GM18508 (cell line): Measurements from ENCODE around the gene SF3B1.
"Not testable (repeated sequence)": the region's sequence is repeated elsewhere in the genome, so short reads cannot be mapped to it uniquely, and the experiment has no call there.

ENCODE experiments used
- ATAC-seq: cut with Tn5 transposase; IDR thresholded peaks from one replicate; pipeline ENCODE4 v1.9.1; 2021; ENCODE audit warnings: moderate number of reproducible peaks; ENCODE audit not compliant: insufficient read depth, unreplicated experiment

Gene SF3B1

DNA sequence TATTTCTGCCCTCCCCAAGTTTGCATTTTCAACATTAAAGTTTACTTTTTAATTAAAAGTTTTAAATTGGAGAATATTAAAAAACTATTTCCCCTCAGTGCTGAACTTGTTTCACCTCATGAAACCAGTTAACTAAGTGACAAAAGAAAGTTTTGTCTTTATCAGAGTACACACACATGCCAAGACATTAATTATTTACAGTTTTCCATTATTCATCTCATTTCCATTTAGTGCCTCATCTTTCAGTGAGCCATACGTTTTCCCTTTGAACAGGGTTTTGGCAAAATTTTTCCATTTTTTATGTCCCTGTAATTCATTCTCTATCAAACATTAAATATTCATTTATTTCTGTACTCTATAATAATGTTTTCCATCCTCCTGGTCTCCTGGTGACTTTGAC is 53.2 kb downstream of the SF3B1 start:
- no peak for ATAC-seq

GRCh38 chr2:197379918-197380309 is 54.9 kb downstream of the SF3B1 start:
- ATAC-seq, result not testable (repeated sequence)

- ATAC-seq, result not testable (repeated sequence)
Measured at GRCh38 chr2:197379308-197379917, 55.4 kb downstream of the SF3B1 start.

- no peak for ATAC-seq
Measured at GRCh38 chr2:197378494-197379307, 56.1 kb downstream of the SF3B1 start.

GRCh38 chr2:197378086-197378485 is 56.7 kb downstream of the SF3B1 start:
- ATAC-seq, result no peak

DNA sequence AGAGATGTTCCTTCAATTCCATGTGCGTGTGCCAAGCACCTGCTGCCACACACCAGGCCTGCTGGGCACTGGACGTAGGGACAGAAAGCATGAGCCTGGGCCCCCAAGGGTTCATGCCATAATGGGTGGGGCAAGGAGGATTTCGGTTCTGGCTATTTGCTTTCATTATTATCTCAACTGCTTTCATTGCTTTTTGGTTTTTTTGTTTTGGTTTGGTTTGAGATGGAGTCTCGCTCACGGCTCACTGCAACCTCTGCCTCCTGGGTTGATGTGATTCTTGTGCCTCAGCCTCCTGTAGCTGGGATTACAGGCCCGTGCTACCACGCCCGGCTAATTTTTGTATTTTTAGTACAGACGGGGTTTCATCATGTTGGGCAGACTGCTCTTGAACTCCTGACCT is 57.2 kb downstream of the SF3B1 start:
- no peak for ATAC-seq

- ATAC-seq, result no peak
Measured at GRCh38 chr2:197372592-197372991, 62.2 kb downstream of the SF3B1 start.

DNA sequence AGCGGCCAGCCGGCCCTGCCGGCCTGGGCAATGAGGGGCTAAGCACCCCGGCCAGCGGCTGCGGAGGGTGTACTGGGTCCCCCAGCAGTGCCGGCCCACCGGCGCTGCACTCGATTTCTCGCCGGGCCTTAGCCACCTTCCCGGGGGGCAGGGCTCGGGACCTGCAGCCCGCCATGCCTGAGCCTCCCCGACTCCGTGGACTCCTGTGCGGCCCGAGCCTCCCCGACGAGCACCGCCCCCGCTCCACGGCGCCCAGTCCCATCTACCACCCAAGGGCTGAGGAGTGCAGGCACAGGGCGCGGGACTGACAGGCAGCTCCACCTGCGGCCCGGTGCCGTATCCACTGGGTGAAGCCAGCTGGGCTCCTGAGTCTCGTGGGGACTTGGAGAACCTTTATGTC is 64.2 kb downstream of the SF3B1 start:
- not testable (repeated sequence) for ATAC-seq

DNA sequence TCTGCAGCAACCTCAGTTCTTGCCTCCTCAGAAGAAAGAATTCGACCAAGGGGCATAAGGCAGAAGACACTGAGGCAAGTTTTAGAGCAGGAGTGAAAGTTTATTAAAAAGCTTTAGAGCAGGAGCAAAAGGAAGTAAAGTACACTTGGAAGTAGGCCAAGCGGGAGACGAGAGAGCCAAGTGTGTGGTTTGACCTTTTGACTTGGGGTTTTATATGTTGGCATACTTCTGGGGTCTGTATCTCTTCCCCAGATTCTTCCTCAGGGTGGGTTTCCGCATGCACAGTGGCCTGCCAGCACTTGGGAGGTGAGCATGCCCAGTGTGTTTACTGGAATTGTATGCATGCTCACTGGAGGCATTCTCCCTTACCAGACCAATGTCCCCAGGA is 64.9 kb downstream of the SF3B1 start:
- ATAC-seq, result no peak

GRCh38 chr2:197369228-197369932 is 65.4 kb downstream of the SF3B1 start:
- ATAC-seq, result no peak

- no peak for ATAC-seq
Measured at GRCh38 chr2:197368412-197368811, 66.4 kb downstream of the SF3B1 start.

DNA sequence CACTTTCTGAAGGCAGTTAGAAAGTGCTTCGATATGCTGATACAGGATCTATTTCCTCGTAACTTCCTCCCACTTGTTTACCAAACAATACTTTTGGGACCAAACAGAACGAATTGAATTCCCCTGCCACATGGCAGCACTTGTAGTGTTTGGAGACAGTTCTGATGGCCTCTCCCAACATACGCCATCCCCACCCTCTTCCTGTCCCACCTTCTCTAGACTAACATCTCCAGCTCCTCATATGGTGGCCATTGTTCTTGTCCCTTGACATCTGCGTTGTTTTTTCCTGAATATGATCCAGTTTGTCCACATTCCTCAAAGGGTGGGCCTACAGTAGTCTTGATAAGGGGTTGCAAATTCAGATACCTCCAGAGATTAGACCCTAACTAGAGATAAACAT is 70.8 kb downstream of the SF3B1 start:
- ATAC-seq, result no peak

DNA sequence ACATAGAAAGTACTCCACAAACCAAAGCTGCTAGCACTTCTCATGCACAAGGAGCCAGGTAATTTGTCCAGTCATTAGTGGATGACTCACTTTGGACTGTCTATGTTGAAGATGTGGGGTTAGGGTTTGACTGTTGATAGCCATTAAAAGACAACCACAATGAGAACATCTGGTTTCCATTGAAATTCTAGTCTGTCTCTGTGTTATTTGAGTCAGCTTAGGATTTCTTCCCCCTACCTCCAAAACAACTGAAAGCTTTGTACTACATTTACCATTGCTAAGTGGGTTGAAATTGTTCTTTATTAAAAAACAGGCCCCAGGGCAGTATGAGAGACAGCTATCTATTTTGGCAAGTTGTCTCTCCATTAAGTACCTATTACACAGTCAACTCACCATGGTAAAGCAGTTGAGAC is 74.1 kb downstream of the SF3B1 start:
- ATAC-seq, result peak; percentile 77

DNA sequence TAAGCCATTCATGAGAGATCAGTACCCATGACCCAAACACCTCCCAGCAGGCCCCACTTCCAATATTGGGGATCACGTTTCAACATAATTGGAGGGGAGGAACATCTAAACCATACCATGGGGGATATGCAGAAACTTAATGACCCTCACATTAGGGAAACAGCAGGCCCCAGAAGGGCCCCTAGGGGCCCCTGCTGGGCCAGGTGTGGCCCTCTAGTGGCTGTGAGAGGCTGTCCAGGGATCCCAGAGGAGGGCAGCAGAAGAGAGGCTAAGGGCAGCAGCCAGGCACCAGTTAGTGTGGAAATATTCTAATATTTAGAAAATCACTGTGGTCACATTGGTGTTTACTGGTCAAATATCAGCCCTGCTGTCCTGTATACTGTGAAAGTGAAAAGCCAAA is 75.0 kb downstream of the SF3B1 start:
- ATAC-seq, result no peak

DNA sequence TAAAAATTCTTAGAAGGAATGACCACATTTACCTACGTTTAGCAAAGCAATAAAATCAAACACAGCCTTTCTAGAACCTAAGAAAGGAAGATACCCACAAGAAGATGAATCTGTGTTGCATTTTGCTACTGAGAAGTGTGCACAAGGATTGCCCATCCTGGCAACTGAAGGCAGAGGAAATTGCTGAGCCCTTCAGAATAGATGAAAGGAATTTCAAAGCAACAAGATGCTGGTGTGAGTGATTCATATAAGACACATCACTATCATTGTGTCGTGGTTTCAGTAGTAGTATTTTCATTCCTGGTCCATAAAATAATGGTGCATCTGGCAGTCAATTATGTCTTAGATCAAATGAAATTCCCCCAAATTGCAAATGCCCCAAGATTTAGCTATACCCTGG is 75.9 kb downstream of the SF3B1 start:
- ATAC-seq, result no peak

- ATAC-seq, result no peak
Measured at GRCh38 chr2:197357986-197358385, 76.8 kb downstream of the SF3B1 start.

DNA sequence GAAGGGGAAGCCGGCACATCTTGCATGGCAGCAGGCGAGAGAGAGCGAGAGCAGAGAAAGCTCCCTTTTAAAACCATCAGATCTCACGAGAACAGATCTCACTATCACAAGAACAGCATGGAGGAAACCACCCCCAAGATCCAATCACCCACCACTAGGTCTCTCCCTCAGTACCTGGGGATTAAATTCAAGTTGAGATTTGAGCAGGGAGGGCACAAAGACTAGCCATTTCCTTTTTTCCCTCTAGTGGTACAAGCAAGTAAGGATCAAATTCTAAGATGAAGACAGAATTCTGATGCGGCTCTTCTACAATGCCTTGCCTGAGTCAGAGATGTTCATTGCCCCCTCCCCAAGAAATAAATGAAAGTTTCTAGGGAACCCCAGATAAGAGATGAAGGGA is 78.7 kb downstream of the SF3B1 start:
- ATAC-seq, result no peak

- no peak for ATAC-seq
Measured at GRCh38 chr2:197354169-197354558, 80.7 kb downstream of the SF3B1 start.

GRCh38 chr2:197353393-197354168 is 81.2 kb downstream of the SF3B1 start:
- no peak for ATAC-seq

DNA sequence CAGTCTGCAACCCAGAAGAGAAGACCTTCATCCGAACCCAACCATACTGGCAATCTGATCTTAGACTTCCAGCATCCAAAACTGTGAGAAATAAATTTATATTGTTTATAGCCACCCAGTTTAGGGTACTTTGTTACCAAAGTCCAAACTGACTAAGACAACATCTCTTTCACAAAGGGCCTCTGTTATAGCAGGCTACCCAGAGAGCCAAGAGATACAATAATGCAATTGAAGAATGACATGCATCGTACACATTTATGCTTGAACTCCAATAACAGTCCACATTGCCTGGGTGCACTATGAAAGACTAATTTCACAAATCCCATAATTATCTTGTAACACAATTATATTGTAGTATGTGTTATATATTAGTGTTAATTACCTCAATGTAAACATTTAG is 85.1 kb downstream of the SF3B1 start:
- ATAC-seq, result no peak
